GM21367 (cell line): ENCODE results near the gene SUGCT.

Experiments used
- ATAC-seq: cut with Tn5 transposase; IDR thresholded peaks from one replicate; pipeline ENCODE4 v1.9.1; 2021; ENCODE audit not compliant: unreplicated experiment

Gene SUGCT

DNA sequence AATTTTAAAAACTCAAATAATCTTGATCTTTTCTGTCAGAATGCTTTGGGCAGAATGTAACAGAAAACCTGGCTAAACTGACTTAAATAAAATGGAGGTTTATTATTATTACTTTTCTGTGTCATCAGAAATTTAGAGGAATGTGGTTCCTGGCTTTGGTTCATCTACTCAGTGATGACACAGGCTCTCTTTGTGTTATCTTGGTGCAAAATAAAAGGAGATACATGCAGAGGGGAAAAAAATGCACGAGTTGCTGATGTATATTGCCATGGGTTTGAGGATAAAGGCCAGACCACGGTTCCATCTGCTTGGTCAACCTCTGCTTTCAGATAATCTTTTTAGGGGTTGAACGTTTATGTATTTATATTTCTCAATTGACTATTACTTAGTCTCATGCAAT is 181.4 kb downstream of the SUGCT start:
- ATAC-seq = no peak

DNA sequence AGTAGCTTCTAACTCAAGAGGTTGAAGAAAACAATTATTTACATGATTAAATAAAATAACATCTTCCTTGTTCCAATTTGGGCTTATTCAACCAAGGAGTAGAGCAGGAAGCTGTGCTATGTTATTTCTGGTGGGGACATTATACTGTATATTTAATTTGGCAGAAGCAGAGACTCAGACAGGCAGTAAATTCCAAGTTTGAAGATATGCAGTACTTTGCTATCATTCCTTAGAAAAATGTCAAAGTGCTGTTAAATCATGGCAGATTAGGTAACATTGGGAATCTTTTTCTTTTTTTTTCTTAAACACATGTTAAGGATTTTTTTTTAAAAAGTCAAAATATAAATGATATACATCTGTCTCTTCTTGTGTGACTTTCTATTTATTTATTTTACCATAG is 190.1 kb downstream of the SUGCT start:
- ATAC-seq = no peak

DNA sequence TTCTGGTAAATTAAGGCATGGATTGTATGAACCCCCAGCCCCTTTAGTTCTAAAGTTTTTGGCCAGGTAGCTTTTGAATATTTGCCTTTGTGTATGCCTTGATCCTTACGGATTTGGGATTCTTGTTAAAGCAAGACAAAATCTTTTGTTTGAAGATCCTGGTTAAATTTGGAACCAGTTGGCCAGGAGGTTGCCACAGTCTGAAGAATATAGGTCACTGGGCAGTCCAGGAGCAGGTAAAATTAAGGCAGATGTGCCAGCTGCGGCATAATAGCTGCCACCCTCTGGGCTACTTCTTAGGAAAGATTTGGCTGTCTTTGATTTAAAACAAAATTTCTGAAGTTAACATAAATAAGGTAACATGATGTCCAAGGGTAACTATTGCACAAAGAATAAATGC is 192.3 kb downstream of the SUGCT start:
- no peak for ATAC-seq

DNA sequence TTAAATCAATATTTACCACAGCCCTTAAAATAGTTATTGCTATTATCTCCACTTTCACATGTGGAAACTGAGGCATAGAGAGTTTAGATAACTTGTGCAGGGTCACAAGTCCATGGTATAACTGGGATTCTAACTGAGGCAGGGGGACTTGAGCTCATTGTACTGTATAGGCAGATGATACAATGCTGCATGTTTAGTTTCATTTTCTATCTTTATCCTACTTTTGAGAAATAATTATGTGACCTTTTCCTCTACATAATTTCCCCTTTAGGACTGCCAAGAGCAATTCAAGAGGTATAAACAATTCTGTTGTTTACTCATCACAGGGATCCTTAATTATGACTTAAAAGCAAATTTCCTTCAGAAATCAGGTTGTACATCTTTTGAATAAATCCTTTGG is 193.1 kb downstream of the SUGCT start:
- ATAC-seq = no peak

DNA sequence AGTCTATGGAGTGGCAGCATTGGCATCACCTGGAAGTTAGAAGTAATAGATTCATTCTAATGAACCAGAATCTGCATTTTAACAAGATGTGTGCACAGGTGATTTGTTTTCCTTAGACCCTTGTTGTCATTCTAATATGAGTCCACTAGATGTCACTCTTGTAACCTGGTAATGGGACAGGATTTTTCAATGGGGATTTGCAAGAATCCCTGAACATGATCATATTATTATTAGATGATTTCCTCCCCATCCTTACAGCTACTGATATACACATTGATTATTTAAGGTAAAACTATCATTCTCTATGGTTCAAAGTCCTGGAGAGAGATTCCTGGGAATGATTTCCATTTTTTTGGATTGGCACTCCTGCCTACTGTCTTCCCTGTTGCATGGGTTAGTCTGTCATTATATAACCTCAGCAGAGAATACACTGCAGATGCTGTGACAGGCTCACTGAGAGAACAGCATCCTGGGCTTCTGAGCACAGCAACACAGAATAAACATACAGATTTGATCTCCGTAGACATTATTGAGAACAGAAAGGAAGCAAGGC is 194.9 kb downstream of the SUGCT start:
- no peak for ATAC-seq

DNA sequence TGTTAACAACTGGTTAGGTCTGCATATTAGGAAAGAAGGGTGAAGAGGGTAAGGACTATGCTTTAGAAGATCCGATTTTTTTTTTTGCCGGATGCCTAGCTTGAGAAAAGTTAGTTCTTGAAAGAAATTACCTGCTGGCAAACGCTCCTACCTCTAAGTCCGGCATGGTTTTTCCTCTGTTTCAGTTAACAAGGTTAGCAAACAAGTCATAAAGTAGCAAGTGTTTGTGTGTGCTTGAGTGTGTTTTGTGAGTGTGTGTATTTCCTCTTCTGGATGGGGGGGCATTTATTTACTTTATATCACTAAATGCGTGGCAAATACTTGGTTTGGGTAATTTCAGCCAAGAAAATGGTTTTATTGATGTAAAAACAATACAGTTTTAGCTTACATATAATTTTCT is 195.6 kb downstream of the SUGCT start:
- no peak for ATAC-seq

DNA sequence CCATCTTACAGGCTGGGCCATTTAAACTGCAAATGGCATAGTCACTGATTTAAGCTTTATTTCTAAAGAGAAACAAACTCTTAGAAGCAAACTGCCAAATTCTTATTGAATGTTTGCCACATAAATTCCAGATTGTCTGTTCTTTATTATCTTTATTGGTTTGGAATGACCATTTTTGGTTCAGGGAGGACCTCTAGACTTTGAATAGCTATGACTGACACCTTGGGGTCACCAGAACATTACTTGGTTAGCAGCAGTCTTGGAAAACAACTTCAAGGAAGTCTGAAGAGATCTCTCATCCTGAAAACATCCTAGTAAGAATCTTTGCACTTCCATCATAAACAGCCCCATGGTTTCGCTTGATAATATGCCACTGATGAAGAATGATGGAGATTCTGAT is 197.1 kb downstream of the SUGCT start:
- ATAC-seq = no peak

DNA sequence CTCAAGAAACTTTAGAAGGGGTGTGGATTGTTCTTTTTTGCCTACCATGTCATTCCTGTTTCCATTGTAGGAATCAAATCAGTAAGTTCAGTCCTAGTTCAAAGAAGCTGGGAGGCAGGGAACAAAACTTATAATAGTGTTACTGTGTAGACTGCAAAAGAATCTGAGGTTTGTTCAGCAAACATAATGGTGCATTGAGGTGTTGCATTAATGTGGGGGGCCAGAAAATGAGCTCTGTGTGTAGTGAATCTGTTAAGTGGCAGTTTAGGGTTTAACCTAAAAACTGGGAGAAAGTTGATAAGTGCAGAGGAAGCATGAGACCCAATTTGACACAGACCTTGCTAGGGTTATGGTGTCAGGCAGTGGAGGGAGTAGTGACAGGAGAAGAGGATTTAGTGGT is 197.7 kb downstream of the SUGCT start:
- ATAC-seq = no peak

DNA sequence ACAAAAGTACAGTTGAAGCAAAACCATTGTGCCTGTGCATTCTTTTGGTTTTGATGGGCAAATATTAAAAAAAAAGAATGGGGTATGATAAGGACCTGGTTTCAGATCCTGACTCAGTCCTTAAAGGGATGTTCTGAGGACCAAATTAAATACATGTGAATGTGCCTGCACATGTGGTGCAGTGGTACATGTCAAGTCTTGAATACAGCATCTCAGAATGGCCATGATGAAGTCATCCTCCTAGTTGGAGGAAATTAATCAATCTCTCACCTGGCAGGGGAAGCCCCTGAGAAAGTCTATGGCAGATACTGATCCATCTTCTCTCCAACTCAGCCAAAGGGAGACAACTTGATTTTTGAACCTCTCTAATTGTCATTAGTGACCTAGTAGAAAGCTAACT is 207.0 kb downstream of the SUGCT start:
- ATAC-seq = no peak

DNA sequence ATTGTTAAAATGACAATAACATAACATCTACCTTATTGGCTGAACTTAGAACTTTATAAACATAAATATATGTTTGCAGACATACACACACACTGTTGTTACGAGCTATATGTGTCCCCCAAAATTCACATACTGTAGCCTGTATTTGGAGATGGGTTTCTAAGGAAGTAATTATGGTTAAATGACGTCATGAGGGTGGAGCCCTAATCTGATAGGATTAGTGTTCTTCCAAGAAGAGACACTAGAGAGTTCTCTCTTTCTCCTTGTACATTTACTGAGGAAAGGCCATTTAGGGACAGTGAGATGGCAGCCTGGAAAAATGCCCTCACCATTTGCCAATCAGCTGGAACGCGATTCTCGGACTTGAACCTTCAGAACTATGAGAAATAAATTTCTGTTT is 211.7 kb downstream of the SUGCT start:
- ATAC-seq = no peak

DNA sequence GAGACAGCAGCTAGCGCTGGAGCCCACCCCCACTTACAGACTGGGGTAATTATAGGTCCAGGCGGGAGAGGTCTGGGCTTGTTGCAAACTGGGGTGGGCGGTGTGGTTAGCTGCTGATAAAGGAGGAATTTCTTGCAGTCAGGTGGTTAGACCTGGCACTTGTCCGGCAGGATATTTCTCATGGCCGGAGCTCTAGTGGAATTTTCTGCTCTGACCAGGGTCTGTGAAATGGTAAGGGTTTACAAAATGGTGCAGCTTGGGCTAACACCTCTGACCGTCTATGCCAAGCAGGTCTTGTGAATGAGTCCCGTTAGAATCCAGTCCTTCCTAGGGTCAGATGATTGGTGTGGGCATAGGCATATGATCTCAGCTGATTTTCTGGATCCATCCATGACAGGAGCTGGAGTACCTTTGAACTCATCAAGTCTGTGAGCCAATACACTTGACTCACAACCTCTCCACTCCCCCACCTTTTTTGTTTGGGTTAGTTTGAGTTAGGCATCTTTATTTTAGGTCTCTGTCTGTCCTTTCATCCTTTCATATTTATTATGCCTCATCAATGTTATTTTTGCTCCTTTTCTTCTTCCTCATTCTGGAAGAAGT is 213.4 kb downstream of the SUGCT start:
- ATAC-seq = no peak

DNA sequence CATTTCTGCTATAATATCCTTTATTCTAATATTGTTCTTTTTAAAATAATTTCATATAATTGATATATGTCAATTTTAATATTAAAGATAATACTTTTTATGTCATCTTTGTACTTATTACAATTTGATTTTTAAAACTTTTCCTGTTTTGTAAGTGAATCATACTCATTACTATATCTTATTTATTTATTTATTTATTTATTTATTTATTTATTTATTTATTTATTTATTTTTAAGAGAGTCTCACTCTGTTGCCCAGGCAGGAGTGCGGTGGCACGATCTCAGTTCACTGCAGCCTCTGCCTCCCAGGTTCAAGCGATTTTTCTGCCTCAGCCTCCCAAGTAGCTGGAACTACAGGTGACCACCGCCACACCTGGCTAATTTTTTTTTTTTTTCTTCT is 215.3 kb downstream of the SUGCT start:
- no peak for ATAC-seq

DNA sequence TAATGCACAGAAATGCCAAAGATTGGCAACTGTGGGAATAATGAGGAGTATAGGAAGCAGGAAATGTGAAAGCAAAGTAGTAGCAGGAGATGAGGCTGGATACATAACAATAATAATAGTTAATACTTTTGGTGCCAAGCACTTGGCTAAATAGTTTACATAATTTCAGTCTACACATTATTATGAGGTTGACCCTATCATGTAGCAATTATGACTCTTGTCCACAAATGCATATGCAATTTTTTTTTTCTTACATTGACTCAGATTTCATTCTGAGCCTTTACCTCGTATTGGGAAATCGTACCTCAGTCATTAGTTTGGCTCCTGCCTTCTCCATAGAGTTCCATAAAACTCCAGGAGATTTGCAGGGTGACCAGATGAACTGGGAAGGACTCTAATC is 219.9 kb downstream of the SUGCT start:
- no peak for ATAC-seq

DNA sequence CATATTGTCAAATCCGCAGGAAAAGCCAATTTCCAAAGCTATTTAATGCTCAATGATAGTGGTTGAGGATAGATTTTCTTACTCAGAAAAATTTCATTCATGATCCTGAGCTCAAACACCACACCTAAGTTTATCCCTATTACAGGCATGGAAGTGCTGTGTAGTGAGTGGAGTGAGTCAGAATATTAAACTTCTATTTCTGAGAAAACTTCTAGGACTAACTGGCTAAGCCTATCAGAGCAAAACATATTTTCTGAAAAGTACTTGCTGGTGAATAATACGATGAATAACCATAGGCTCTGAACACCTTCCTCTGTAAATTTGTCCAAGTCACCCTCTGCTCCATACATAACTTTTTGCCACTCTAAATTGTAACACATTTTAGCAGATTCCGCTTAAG is 221.5 kb downstream of the SUGCT start:
- ATAC-seq = no peak

DNA sequence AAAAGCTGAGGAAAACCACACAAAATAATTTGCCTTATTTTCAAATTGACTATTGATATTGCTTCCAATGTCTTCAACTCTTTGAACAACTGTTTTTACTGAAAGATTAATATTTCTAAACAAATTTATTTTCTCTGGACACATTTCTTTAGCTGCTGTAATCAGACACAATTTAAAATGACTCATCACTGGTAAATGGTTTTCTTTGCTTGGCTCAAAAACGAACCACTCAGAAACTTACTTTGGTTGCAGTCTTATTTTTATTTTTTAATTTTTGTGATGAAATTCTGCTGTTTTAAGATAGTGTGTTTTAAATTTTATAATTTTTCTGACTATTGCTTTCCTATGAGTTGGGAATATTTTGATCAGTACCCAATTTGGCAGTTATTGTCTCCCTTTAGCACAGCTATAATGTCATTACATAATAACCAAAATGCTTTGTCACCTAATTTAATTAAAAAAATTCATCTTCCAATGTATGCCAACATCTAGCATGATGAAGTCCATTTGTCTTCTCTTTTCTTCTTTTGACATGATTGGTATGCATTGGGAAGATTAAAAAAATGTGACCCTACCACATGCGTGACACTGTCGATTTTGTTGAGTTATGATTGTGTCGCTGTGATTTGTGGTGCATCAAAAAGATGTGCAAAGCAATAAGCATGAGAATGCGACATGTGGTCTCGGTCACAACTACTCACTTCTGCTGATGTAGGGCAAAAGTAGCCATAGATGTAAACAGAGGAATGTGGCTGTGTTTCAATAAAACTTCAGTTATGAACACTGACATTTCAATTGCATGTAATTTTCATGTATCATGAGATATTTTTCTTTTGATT is 222.3 kb downstream of the SUGCT start:
- ATAC-seq = no peak

DNA sequence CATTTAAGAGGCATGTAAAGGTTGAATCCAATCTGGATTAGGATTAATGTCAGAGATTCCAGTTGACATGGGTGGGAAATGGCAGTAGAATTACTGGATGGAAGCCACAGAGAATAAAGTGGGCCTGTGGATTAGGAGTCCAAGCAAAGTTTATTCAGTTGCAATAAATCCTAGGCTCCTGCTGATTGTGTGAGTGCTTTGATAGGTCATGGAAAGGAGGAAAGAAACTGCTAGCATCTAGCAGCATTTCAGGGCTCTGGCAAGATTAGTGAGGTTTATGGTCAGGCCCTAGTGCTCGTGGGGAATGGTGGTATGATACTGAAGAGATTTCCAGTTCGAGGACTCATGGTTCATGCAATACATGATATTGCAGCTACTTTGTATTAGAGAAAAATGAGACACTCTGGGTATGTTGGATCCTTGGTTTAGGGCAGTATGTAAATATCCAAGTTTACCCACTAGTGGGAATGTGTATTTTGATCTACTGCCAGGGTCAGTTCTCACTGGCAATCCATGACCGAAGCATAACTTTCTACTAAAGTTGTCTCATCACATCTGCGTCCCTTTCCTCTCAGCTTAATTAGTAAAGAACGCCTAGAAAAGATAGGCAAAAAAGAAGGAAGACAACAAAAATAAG is 235.0 kb downstream of the SUGCT start:
- ATAC-seq = no peak

DNA sequence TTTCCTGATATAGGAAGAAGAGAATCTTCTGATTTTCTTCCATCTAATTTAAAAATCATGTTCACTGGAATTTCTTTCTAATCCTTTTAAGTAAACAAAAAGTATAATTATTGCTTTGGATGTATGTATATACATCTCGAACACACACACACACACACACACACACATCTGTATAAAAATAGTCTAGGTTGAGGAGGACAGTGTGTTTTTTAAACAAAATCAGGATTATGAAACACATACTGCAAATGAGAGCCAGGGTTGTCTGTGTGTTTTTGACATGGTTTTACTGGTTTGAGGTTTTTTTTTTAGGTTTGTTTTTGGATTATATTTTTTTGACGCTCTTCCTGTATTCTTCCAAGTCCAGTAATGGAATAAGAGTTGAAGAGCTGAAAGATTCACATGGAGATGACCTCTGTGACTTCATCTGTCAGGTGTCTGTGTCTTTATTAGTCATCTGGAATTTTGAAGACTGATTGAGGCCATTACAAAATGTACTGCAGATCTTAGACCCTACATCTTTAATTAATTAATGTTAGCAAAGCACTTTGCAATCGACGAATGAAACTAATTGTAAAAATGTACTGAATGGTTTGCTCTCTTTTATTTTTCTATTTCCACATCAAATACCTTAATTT is 237.1 kb downstream of the SUGCT start:
- no peak for ATAC-seq

DNA sequence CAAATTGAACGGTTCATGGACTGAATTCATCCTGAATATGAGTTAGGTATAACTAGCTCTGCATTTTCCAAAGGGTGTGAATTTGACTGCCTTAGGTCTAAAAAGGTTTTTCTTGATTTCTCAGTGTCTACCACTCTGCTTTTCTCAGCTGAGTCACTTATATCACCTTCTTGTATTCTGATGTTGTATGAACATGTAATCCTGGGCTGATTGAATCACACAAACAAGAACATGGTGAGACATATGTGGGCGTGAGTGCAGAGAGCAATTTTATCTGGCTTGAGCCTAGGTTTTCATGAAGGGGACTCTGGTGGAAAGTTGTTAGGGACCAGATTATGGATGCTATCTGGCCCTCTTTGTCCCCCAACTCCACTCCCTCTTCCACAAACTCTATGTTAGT is 239.8 kb downstream of the SUGCT start:
- ATAC-seq = no peak

DNA sequence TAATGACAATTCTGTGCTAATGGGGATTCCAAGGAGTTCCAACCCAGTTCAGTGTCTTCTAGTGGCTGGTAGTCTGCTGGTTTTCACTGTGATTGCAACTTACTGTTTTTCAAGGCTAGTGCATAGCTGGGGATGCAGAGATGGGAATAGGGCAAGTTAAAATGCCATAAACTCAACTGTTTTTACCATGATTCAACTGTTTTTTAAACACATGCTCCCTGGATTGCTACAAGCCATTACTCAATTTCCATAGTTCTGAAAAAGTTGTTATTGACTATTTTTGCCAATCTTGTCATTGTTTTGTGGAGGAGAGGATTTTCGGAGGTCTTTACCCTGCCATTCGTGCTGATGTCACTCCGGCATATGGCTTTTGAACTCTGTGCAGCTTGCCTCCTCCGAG is 245.3 kb downstream of the SUGCT start:
- ATAC-seq = no peak

DNA sequence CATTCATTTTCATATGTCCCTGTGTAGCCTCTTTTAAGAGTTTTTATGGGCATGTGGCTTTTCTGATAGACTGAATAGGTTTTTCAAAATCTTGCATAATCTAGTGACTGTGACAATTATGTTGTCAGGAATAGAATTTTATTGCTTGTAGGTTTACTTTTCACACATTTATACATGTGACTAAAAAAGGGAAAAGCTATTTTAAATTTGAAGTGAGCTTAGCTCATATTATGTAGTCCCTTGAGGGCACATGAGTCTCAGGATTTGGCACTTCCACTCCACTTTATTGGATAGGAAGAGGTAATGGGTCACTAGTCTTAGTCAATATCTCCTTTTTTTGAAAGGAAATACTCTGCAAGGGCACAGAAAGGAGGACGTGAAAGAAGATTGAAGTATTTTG is 247.3 kb downstream of the SUGCT start:
- ATAC-seq = no peak

DNA sequence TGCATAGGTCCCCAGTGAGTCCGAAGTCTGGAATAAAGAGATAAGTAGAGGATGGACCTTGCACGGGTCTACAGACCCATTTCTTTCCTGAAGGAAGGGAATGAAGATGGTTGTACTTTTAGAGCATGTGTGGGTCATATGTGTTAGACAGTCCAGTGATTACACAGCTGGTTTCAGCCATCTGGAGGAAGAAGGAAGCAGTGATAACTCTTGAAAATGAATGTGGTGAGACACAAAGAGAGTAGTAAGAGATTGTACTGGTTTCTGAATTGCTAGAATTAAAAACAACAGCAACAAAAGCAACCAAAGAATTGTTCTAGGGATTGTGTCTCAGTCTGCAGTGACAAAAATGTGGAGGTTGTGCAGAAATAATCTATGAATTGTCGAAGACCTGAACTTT is 258.9 kb downstream of the SUGCT start:
- ATAC-seq = no peak

DNA sequence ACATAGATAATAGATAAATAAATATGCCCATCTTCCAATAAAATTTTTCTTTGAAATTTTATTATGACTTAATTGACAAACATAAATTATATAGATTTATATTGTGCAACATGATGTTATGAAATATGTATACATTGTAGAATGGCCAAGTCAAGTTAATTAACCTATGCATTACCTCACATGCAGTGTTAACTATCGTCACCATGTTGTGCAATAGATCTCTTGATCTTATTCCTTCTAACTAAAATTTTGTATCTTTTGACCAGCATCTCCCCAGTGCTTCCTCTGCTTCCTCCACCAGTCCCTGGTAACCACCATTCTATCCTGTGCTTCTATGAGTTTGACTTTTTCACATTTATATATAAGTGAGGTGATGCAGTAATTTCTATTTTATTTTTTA is 259.6 kb downstream of the SUGCT start:
- no peak for ATAC-seq
